Body of pancreas (tissue), 4 donors: Measurements from ENCODE around the gene RIPK1. TPM values are rescaled to one million over a fixed set of nuclear protein-coding genes. Genes with fewer than 3 reads are reported as not detected.
"Not testable (repeated sequence)": the region's sequence is repeated elsewhere in the genome, so short reads cannot be mapped to it uniquely, and the experiment has no call there.

Source experiments
- ATAC-seq: fragments of 150-250 bp; one replicate; pipeline ENCODE4 v1.9.1; 2016
- DNase-seq, 4 donors: peaks; one replicate each; pipeline ENCODE4 v3.0.0-alpha.2; 2019
- H3K27ac ChIP-seq, 4 donors: fragments of 200-600 bp; sonication (generic); 1 replicate in 3 of 4; 2 replicates in 1 of 4; pipeline versions ENCODE4 v1.5.1 to v1.6.1; 2016 to 2019; ENCODE audit warnings: mild to moderate bottlenecking in 1 of 4, mixed read lengths in 1 of 4, moderate library complexity in 1 of 4
- H3K27me3 ChIP-seq, 2 donors: fragments of 200-600 bp; sonication (generic); one replicate each; pipeline ENCODE4 v1.6.0; 2016; ENCODE audit warnings: mild to moderate bottlenecking in 1 of 2
- H3K36me3 ChIP-seq, 2 donors: fragments of 200-600 bp; sonication (generic); replicated peaks in 1 of 2; 2 replicates each; pipeline ENCODE4 v1.5.1; 2016; ENCODE audit warnings: low read depth in 2 of 2; ENCODE audit not compliant: insufficient read depth in 1 of 2
- H3K4me1 ChIP-seq: fragments of 200-600 bp; sonication (generic); one replicate; pipeline ENCODE4 v1.6.0; 2016
- H3K4me3 ChIP-seq, 2 donors: fragments of 200-600 bp; sonication (generic); 1 replicate in 1 of 2; 2 replicates in 1 of 2; pipeline ENCODE4 v1.5.1; 2016 to 2019
- H3K9me3 ChIP-seq, 3 donors: fragments of 200-600 bp; sonication (generic); 1 replicate in 2 of 3; 2 replicates in 1 of 3; pipeline ENCODE4 v1.5.1; 2016
- POLR2A ChIP-seq, 3 donors: fragments of 450-650 bp; IDR thresholded peaks; one replicate each; pipeline ENCODE4 v1.6.1; 2016; ENCODE audit warnings: antibody characterized with exemption in 3 of 3, mild to moderate bottlenecking in 2 of 3
- WGBS, 2 donors: methylation state at CpG; one replicate each; pipeline ENCODE4 v1.1.5; 2017; 5-methylcytosine and 5-hydroxymethylcytosine counted together
- intact Hi-C: fragments of 100-400 bp; cut with DNase I; formaldehyde crosslinking; loops from one replicate; pipeline ENCODE4 v1.15.1; 2023
- total RNA-seq, 2 donors: library from RNA; depleted of rRNA; stranded (reverse); fragments of >200 nt; gene quantifications; one replicate each; pipeline ENCODE4 v1.1.0, GENCODE V29; 2016
- TF ChIP-seq, protein P1 (sequence below), 7 experiments: fragments of 450-650 bp in 4 of 7; fragments of 200-600 bp in 3 of 7; sonication (generic) in 3 of 7; IDR thresholded peaks; one replicate each; pipeline ENCODE4 v1.5.1; 2016 to 2019; ENCODE audit warnings: antibody characterized with exemption in 7 of 7

RIPK1 gene
- total RNA-seq, 2 donors from 2014 or later: 11.4 to 14.2 TPM

GRCh38 chr6:3147914-3148757 is 79.8 kb downstream of the RIPK1 start:
- Histone ChIP-seq H3K27ac (peak overlapping the region in 3 of 4 donors; percentile 15 to 37 (median 31)), H3K4me1 (peaks cover 20% of the 10 kb centered on the region), H3K27me3 (no peaks in the 10 kb centered on the region), H3K4me3 (no peak overlapping the region), H3K36me3 (no peaks in the 10 kb centered on the region), H3K9me3 (no peaks in the 10 kb centered on the region)
- intact Hi-C loops: no loop called here
- ATAC-seq (peak; percentile 92), DNase-seq (peak; percentile 79 to 93 (median 88))
- no peak for TF ChIP-seq POLR2A (IDR thresholded peaks at IDR 0.05)
- TF ChIP-seq, protein P1, sequence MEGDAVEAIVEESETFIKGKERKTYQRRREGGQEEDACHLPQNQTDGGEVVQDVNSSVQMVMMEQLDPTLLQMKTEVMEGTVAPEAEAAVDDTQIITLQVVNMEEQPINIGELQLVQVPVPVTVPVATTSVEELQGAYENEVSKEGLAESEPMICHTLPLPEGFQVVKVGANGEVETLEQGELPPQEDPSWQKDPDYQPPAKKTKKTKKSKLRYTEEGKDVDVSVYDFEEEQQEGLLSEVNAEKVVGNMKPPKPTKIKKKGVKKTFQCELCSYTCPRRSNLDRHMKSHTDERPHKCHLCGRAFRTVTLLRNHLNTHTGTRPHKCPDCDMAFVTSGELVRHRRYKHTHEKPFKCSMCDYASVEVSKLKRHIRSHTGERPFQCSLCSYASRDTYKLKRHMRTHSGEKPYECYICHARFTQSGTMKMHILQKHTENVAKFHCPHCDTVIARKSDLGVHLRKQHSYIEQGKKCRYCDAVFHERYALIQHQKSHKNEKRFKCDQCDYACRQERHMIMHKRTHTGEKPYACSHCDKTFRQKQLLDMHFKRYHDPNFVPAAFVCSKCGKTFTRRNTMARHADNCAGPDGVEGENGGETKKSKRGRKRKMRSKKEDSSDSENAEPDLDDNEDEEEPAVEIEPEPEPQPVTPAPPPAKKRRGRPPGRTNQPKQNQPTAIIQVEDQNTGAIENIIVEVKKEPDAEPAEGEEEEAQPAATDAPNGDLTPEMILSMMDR (IDR thresholded peaks at IDR 0.05): peak in 5 of 7 experiments; percentile 7 to 35 (median 27)
- 38 to 40% methylated on average over 4 to 5 of the region's 6 CpGs for WGBS, 2 donors

- DNase-seq: peak in 2 of 4 donors; percentile 43 to 53
Measured at GRCh38 chr6:3151691-3152090, 83.4 kb downstream of the RIPK1 start.

GRCh38 chr6:3152689-3153088 is 84.4 kb downstream of the RIPK1 start:
- H3K27ac ChIP-seq: no peak overlapping the region
- TF ChIP-seq POLR2A (IDR thresholded peaks at IDR 0.05): no peak
- TF ChIP-seq, protein P1 (IDR thresholded peaks at IDR 0.05): no peak
- H3K9me3 ChIP-seq: no peaks in the 10 kb centered on the region
- no peaks in the 10 kb centered on the region for H3K27me3 ChIP-seq
- intact Hi-C loops: no loop called here
- H3K4me3 ChIP-seq: no peak overlapping the region
- peaks cover 27% of the 10 kb centered on the region for H3K4me1 ChIP-seq
- no peak for DNase-seq
- ATAC-seq: no peak
- WGBS, 2 donors: 65 to 74% methylated on average over 3 of the region's 3 CpGs
- no peaks in the 10 kb centered on the region for H3K36me3 ChIP-seq

More at GRCh38 chr6:3151691-3152090, 83.4 kb downstream of the RIPK1 start:
- Histone ChIP-seq H3K4me1 (peaks cover 28% of the 10 kb centered on the region), H3K9me3 (no peaks in the 10 kb centered on the region), H3K36me3 (no peaks in the 10 kb centered on the region), H3K27ac (peak overlapping the region in 3 of 4 donors; percentile 16 to 19 (median 17)), H3K27me3 (no peaks in the 10 kb centered on the region), H3K4me3 (no peak overlapping the region)
- ATAC-seq: no peak
- TF ChIP-seq POLR2A (IDR thresholded peaks at IDR 0.05): no peak
- TF ChIP-seq, protein P1 (IDR thresholded peaks at IDR 0.05): no peak
- intact Hi-C loops: no loop called here
- WGBS, 2 donors: 34 to 58% methylated on average over 5 of the region's 5 CpGs

DNA sequence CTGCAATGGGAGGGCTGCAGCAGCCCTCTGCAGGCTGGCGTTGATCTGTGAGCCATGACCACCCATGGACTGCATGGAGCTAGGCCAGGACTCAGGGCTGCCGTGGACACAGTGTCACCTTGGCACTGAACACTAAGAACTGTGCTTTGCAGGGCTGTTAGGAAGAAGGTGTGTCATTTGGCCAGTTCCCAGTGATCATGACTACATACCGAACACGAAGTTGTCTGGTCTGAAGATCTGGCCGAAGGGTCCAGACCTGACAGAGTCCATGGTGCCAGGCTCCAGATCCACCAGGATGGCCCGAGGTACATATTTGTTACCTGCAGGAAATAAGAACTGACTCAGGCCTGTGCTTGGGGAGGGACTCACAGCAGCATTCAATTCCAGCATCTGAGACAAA is 87.1 kb downstream of the RIPK1 start:
- H3K27me3 ChIP-seq, ATAC-seq, H3K9me3 ChIP-seq, intact Hi-C loops, H3K36me3 ChIP-seq, H3K4me3 ChIP-seq: not testable (repeated sequence)
- WGBS, 2 donors: 44 to 60% methylated on average over 1 to 6 of the region's 6 CpGs
- DNase-seq: peak in 2 of 4 donors; percentile 29 to 43
- H3K27ac ChIP-seq: peak overlapping the region in 2 of 4 donors; percentile 14 to 25
- peaks cover 41% of the 10 kb centered on the region for H3K4me1 ChIP-seq

- ATAC-seq, H3K36me3 ChIP-seq, H3K9me3 ChIP-seq, intact Hi-C loops, H3K27me3 ChIP-seq: not testable (repeated sequence)
- peak in 1 of 3 donors; percentile 5 for TF ChIP-seq POLR2A (IDR thresholded peaks at IDR 0.05)
- peak in 2 of 4 donors; percentile 36 to 48 for DNase-seq
- peak overlapping the region; percentile 67 to 97 for H3K4me3 ChIP-seq
- WGBS, 2 donors: 9 to 11% methylated on average over 21 to 29 of the region's 32 CpGs
- peaks cover 47% of the 10 kb centered on the region for H3K4me1 ChIP-seq
- peak overlapping the region; percentile 97 to 100 (median 98) for H3K27ac ChIP-seq
Measured at GRCh38 chr6:3156184-3157130, 88.2 kb downstream of the RIPK1 start.
